K562 (cell line): Measurements from ENCODE around the gene NRXN3. TPM values are rescaled to one million over a fixed set of nuclear protein-coding genes. Genes with fewer than 3 reads are reported as not detected.

Experiments
- ATAC-seq: fragments of 200-7000 bp; cut with Tn5 transposase; 3 replicates; pipeline ENCODE4 v1.9.1; 2020; ENCODE audit warnings: moderate library complexity
- BruUV-seq: library from RNA; stranded (reverse); fragments of 400-500 nt; replicated peaks from 2 replicates; lab custom pipeline; 2021; lab: Mats Ljungman, UMichigan
- CTCF ChIA-PET: fragments of 300-600 bp; formaldehyde crosslinking; extraction: SDS; loops from one replicate; lab custom pipeline; 2021; ENCODE audit warnings: low intra/inter-chr PET ratio; lab: Yijun Ruan, JAX
- POLR2A ChIA-PET: fragments of 300-600, 350-650 bp; sonication (Branson Sonifier 250); formaldehyde crosslinking; extraction: SDS; loops from one replicate; lab custom pipeline; 2021; ENCODE audit warnings: antibody characterized with exemption, inconsistent platforms; lab: Yijun Ruan, JAX
- DNase-seq, 4 experiments: peaks; one replicate each; pipeline versions ENCODE4 v3.0.0 to v3.0.0-alpha.2; 2011 to 2018; ENCODE audit warnings: low spot score in 3 of 4, mixed read lengths in 3 of 4; ENCODE audit errors: extremely low read depth in 1 of 4
- FAIRE-seq: peaks from 2 replicates; lab custom pipeline; 2011; peaks lifted over from hg19 to GRCh38; lab: Jason Lieb, UNC
- H2AFZ ChIP-seq: 2 replicates; pipeline ENCODE4 v1.6.0; 2011; ENCODE audit warnings: low read depth, low read length, control low read depth, inconsistent platforms
- H3K27ac ChIP-seq: fragments of 200-600 bp; 3 replicates; pipeline ENCODE4 v1.8.0; 2011; ENCODE audit warnings: low read depth, mild to moderate bottlenecking, control low read depth, inconsistent platforms, low read length, moderate library complexity, mixed read lengths; ENCODE audit errors: extremely low read depth
- H3K27me3 ChIP-seq, 2 experiments: fragments of 300-600 bp in 1 of 2; 2 replicates in 1 of 2; 3 replicates in 1 of 2; pipeline versions ENCODE4 v1.6.0 to v1.8.0; 2011; ENCODE audit warnings: inconsistent platforms in 2 of 2, low read length in 2 of 2, mild to moderate bottlenecking in 1 of 2, mixed read lengths in 1 of 2, moderate library complexity in 1 of 2; ENCODE audit not compliant: control insufficient read depth in 2 of 2, insufficient read depth in 2 of 2
- H3K36me3 ChIP-seq: fragments of 300-600 bp; 3 replicates; pipeline ENCODE4 v1.8.0; 2011; ENCODE audit warnings: mild to moderate bottlenecking, low read length, inconsistent platforms; ENCODE audit not compliant: control insufficient read depth, insufficient read depth
- H3K4me1 ChIP-seq, 2 experiments: fragments of 200-600 bp in 1 of 2; replicated peaks in 1 of 2; 2 replicates in 1 of 2; 3 replicates in 1 of 2; pipeline versions ENCODE4 v1.5.1 to v1.8.0; 2011; ENCODE audit warnings: inconsistent platforms in 2 of 2, low read length in 2 of 2, mild to moderate bottlenecking in 1 of 2, mixed read lengths in 1 of 2, moderate library complexity in 1 of 2; ENCODE audit not compliant: control insufficient read depth in 2 of 2, insufficient read depth in 2 of 2
- H3K4me2 ChIP-seq: 2 replicates; pipeline ENCODE4 v1.6.1; 2011; ENCODE audit warnings: low read length, control low read depth, inconsistent platforms, mixed read lengths; ENCODE audit not compliant: insufficient read depth
- H3K4me3 ChIP-seq: fragments of 200-600 bp; sonication (generic), shearing (Covaris generic); 2 replicates; pipeline ENCODE4 v1.5.1; 2016; ENCODE audit warnings: control low read depth, inconsistent platforms
- H3K79me2 ChIP-seq: fragments of 200-600 bp; 3 replicates; pipeline ENCODE4 v1.8.0; 2011; ENCODE audit warnings: low read length, inconsistent platforms; ENCODE audit not compliant: control insufficient read depth, insufficient read depth
- H3K9ac ChIP-seq, 2 experiments: 2 replicates each; pipeline versions ENCODE4 v1.6.0 to v1.6.1; 2011; ENCODE audit warnings: low read depth in 2 of 2, low read length in 2 of 2, control low read depth in 1 of 2, inconsistent platforms in 1 of 2, mild to moderate bottlenecking in 1 of 2, mixed read lengths in 1 of 2; ENCODE audit not compliant: insufficient read depth in 1 of 2
- H3K9me1 ChIP-seq: one replicate; pipeline ENCODE4 v1.6.0; 2011; ENCODE audit warnings: inconsistent platforms, mild to moderate bottlenecking, low read length, moderate library complexity; ENCODE audit not compliant: control insufficient read depth, insufficient read depth
- H3K9me3 ChIP-seq: replicated peaks from 2 replicates; pipeline ENCODE4 v1.5.1; 2011; ENCODE audit warnings: low read depth, low read length, inconsistent platforms; ENCODE audit not compliant: control insufficient read depth, insufficient read depth
- H4K20me1 ChIP-seq: replicated peaks from 2 replicates; pipeline ENCODE4 v1.6.1; 2011; ENCODE audit warnings: low read length, inconsistent platforms, mixed read lengths; ENCODE audit not compliant: control insufficient read depth, insufficient read depth
- C11orf30 ChIP-seq: fragments of 450-650 bp; IDR thresholded peaks from 2 replicates; pipeline ENCODE4 v1.6.1; 2016; ENCODE audit warnings: low read depth, mild to moderate bottlenecking
- CAMTA2 ChIP-seq: fragments of 250-450 bp; sonication (Bioruptor Pico); conservative IDR thresholded peaks from 2 replicates; pipeline ENCODE4 v1.5.1; 2022
- ESRRB ChIP-seq: fragments of 250-450 bp; sonication (Bioruptor Pico); IDR thresholded peaks from 2 replicates; pipeline ENCODE4 v1.5.0; 2020; ENCODE audit warnings: mild to moderate bottlenecking, moderate library complexity, borderline replicate concordance
- GABPA ChIP-seq: fragments of 200-800 bp; sonication (Bioruptor generic); conservative IDR thresholded peaks from 2 replicates; pipeline ENCODE4 v1.6.1; 2016; ENCODE audit warnings: low read depth, missing genetic modification characterization, missing compliant biosample characterization
- KDM1A ChIP-seq, 2 experiments: fragments of 450-650 bp; IDR thresholded peaks; 2 replicates each; pipeline ENCODE4 v1.6.1; 2016; ENCODE audit warnings: mild to moderate bottlenecking in 2 of 2
- LEF1 ChIP-seq: fragments of 450-650 bp; IDR thresholded peaks from 2 replicates; pipeline ENCODE4 v1.6.1; 2016; ENCODE audit warnings: mild to moderate bottlenecking
- MLX ChIP-seq, 2 experiments: fragments of 450-650 bp in 1 of 2; sonication (generic) in 1 of 2; formaldehyde crosslinking; conservative IDR thresholded peaks; 2 replicates each; pipeline versions ENCODE4 v1.4.0 to v1.8.1; 2020 to 2022; ENCODE audit warnings: mild to moderate bottlenecking in 1 of 2, missing genetic modification reagents in 1 of 2
- SAFB2 ChIP-seq: fragments of 200-400 bp; formaldehyde crosslinking; IDR thresholded peaks from 2 replicates; pipeline ENCODE4 v1.6.1; 2018; ENCODE audit warnings: borderline replicate concordance, low read length, low read depth, moderate library complexity; ENCODE audit not compliant: severe bottlenecking
- TRIM28 ChIP-seq: fragments of 450-650 bp; IDR thresholded peaks from 2 replicates; pipeline ENCODE4 v1.6.1; 2017
- ZNF224 ChIP-seq: sonication (generic); formaldehyde crosslinking; IDR thresholded peaks from 2 replicates; pipeline ENCODE4 v1.8.0; 2022; ENCODE audit warnings: mild to moderate bottlenecking, missing genetic modification reagents
- ZNF239 ChIP-seq: fragments of 250-450 bp; sonication (Bioruptor Pico); IDR thresholded peaks from 2 replicates; pipeline ENCODE4 v1.4.0; 2020; ENCODE audit warnings: mild to moderate bottlenecking
- ZNF445 ChIP-seq: fragments of 250-450 bp; sonication (Bioruptor Pico); IDR thresholded peaks from 2 replicates; pipeline ENCODE4 v1.4.0; 2020; ENCODE audit warnings: low read depth, mild to moderate bottlenecking, moderate library complexity
- WGBS: fragments of 100-300 bp; shearing (Covaris generic); methylation state at CpG from one replicate; pipeline ENCODE4 v1.1.6; 2016; ENCODE audit warnings: low coverage, mixed read lengths; ENCODE audit not compliant: insufficient coverage; ENCODE audit errors: missing lambda C conversion rate; 5-methylcytosine and 5-hydroxymethylcytosine counted together
- in situ Hi-C: fragments of 300-500 bp; cut with MboI; formaldehyde crosslinking; loops from 4 replicates; pipeline ENCODE4 v1.15.0; 2018; ENCODE audit warnings: inconsistent platforms, mixed read lengths
- intact Hi-C: fragments of 100-400 bp; cut with micrococcal nuclease; formaldehyde crosslinking; loops from 2 replicates; pipeline ENCODE4 v1.14.2; 2022
- polyA plus RNA-seq, 8 experiments: library from polyadenylated mRNA; depleted of rRNA in 4 of 8; stranded (reverse) in 5 of 8; unstranded in 3 of 8; fragments of >200 nt; fragmentation: Nextera tagmentation in 2 of 8; fragmentation: Illumina TruSeq in 1 of 8; extraction: Ambion mirVana in 2 of 8; extraction: Trizol in 1 of 8; gene quantifications; 2 replicates each; pipeline versions ENCODE4 v1.2.1 to v1.2.3, GENCODE V29; 2011 to 2014; ENCODE audit warnings: inconsistent platforms in 1 of 8, missing spikeins in 1 of 8
- total RNA-seq, 7 experiments: library from RNA; depleted of rRNA in 6 of 7; stranded (reverse); fragments of >200 nt in 6 of 7; fragmentation: Illumina TruSeq in 2 of 7; extraction: Trizol in 2 of 7; gene quantifications; 2 replicates each; pipeline versions ENCODE4 v1.2.1 to v1.2.3, GENCODE V29; 2011 to 2021; ENCODE audit warnings: low replicate concordance in 1 of 7
- TF ChIP-seq, protein P1 (sequence below): fragments of 450-650 bp; IDR thresholded peaks from 2 replicates; pipeline ENCODE4 v1.6.1; 2017; ENCODE audit warnings: mild to moderate bottlenecking, moderate library complexity
- TF ChIP-seq, protein P2 (sequence below): sonication (generic); formaldehyde crosslinking; IDR thresholded peaks from 2 replicates; pipeline ENCODE4 v1.8.0; 2023; ENCODE audit warnings: mild to moderate bottlenecking, missing genetic modification reagents
- TF ChIP-seq, protein P3 (sequence below): sonication (generic); formaldehyde crosslinking; IDR thresholded peaks from 2 replicates; pipeline ENCODE4 v1.5.0; 2020; ENCODE audit warnings: missing genetic modification reagents
- TF ChIP-seq, protein P4 (sequence below): IDR thresholded peaks from 2 replicates; pipeline ENCODE4 v1.6.1; 2016; ENCODE audit warnings: missing genetic modification characterization, missing compliant biosample characterization

The NRXN3 gene
- total and polyA plus RNA-seq, 9 of the 15 experiments (the other 6 are each of a cell fraction or from before 2014, with no cell fraction given) = 0.09 TPM; not detected in 8

DNA sequence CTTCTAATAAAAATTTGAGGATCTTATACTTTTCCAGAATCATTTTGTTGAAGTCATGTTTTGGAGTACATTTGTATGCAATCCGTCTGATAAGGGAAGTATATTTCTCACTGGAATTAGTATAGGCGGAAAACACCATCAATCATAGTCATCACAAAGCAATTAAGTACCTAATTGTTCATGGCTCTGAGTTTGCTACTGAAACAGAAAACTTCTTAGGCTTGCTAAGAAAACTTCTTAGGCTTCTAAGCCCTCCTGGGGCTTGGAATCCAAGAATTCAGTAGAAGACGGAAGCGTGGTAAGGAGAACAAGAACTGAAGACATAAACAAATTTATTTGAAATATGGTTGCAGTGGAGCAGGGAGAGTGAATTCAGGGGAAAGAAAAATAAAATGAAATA, 1404.9 kb downstream of the NRXN3 start:
- Histone ChIP-seq H3K27me3 (no peaks in the 10 kb centered on the region), H4K20me1 (no peaks in the 10 kb centered on the region), H3K79me2 (no peaks in the 10 kb centered on the region), H3K4me3 (no peak overlapping the region), H3K9me3 (no peaks in the 10 kb centered on the region), H3K27ac (no peak overlapping the region), H3K4me2 (no peak overlapping the region), H3K36me3 (no peaks in the 10 kb centered on the region), H3K9me1 (no peaks in the 10 kb centered on the region), H2AFZ (no peak overlapping the region), H3K9ac (no peak overlapping the region)
- WGBS = 9% methylated on average over 4 of the region's 4 CpGs
- POLR2A ChIA-PET = no interaction called here
- ATAC-seq = no peak
- BruUV-seq = no TSS peak
- intact Hi-C loops (no loop called here), in situ Hi-C loops (no loop called here)
- FAIRE-seq = no peak
- TF ChIP-seq ZNF224 (CRISPR knock-in tag) (no peak), LEF1 (no peak), TRIM28 (no peak), MLX (CRISPR knock-in tag; conservative IDR thresholded peaks at IDR 0.05) (no peak), KDM1A (IDR thresholded peaks at IDR 0.05) (no peak), ZNF239 (CRISPR knock-in tag) (no peak), ZNF445 (CRISPR knock-in tag) (no peak), ESRRB (CRISPR knock-in tag) (no peak), SAFB2 (no peak), C11orf30 (no peak), GABPA (tag) (no peak), CAMTA2 (CRISPR knock-in tag) (no peak)
- TF ChIP-seq, protein P1, sequence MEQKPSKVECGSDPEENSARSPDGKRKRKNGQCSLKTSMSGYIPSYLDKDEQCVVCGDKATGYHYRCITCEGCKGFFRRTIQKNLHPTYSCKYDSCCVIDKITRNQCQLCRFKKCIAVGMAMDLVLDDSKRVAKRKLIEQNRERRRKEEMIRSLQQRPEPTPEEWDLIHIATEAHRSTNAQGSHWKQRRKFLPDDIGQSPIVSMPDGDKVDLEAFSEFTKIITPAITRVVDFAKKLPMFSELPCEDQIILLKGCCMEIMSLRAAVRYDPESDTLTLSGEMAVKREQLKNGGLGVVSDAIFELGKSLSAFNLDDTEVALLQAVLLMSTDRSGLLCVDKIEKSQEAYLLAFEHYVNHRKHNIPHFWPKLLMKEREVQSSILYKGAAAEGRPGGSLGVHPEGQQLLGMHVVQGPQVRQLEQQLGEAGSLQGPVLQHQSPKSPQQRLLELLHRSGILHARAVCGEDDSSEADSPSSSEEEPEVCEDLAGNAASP = no peak
- TF ChIP-seq, protein P2, sequence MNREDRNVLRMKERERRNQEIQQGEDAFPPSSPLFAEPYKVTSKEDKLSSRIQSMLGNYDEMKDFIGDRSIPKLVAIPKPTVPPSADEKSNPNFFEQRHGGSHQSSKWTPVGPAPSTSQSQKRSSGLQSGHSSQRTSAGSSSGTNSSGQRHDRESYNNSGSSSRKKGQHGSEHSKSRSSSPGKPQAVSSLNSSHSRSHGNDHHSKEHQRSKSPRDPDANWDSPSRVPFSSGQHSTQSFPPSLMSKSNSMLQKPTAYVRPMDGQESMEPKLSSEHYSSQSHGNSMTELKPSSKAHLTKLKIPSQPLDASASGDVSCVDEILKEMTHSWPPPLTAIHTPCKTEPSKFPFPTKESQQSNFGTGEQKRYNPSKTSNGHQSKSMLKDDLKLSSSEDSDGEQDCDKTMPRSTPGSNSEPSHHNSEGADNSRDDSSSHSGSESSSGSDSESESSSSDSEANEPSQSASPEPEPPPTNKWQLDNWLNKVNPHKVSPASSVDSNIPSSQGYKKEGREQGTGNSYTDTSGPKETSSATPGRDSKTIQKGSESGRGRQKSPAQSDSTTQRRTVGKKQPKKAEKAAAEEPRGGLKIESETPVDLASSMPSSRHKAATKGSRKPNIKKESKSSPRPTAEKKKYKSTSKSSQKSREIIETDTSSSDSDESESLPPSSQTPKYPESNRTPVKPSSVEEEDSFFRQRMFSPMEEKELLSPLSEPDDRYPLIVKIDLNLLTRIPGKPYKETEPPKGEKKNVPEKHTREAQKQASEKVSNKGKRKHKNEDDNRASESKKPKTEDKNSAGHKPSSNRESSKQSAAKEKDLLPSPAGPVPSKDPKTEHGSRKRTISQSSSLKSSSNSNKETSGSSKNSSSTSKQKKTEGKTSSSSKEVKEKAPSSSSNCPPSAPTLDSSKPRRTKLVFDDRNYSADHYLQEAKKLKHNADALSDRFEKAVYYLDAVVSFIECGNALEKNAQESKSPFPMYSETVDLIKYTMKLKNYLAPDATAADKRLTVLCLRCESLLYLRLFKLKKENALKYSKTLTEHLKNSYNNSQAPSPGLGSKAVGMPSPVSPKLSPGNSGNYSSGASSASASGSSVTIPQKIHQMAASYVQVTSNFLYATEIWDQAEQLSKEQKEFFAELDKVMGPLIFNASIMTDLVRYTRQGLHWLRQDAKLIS (CRISPR knock-in tag) = no peak
- TF ChIP-seq, protein P3, sequence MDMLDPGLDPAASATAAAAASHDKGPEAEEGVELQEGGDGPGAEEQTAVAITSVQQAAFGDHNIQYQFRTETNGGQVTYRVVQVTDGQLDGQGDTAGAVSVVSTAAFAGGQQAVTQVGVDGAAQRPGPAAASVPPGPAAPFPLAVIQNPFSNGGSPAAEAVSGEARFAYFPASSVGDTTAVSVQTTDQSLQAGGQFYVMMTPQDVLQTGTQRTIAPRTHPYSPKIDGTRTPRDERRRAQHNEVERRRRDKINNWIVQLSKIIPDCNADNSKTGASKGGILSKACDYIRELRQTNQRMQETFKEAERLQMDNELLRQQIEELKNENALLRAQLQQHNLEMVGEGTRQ (CRISPR knock-in tag) = no peak
- TF ChIP-seq, protein P4, sequence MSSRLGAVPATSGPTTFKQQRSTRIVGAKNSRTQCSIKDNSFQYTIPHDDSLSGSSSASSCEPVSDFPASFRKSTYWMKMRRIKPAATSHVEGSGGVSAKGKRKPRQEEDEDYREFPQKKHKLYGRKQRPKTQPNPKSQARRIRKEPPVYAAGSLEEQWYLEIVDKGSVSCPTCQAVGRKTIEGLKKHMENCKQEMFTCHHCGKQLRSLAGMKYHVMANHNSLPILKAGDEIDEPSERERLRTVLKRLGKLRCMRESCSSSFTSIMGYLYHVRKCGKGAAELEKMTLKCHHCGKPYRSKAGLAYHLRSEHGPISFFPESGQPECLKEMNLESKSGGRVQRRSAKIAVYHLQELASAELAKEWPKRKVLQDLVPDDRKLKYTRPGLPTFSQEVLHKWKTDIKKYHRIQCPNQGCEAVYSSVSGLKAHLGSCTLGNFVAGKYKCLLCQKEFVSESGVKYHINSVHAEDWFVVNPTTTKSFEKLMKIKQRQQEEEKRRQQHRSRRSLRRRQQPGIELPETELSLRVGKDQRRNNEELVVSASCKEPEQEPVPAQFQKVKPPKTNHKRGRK (tag) = no peak
- TF ChIP-seq, all 486 proteins: peak for 0
- no peak for DNase-seq
- CTCF ChIA-PET = no interaction called here
- H3K4me1 ChIP-seq = no peaks in the 10 kb centered on the region
